T-helper 2 cell (primary cell): Measurements from ENCODE around the gene PRLR.
A peak's percentile ranks its signal among the peaks of the same experiment; 100 is the strongest.
"Not testable (repeated sequence)": the region's sequence is repeated elsewhere in the genome, so short reads cannot be mapped to it uniquely, and the experiment has no call there.

ENCODE experiments used
- DNase-seq, 5 experiments: peaks; one replicate each; pipeline versions ENCODE4 v3.0.0 to v3.0.0-alpha.2; 2012 to 2022
- total RNA-seq, 2 donors: gene quantifications; one replicate each; lab custom pipeline; 2026; lab: John Stamatoyannopoulos, UW

PRLR gene
- total RNA-seq: 0 to 0.07 reads per million in 2 donors

- DNase-seq: peak in 1 of 5 experiments; percentile 9
Observed at GRCh38 chr5:35230038-35230611, at the start of gene PRLR. Gene PRLR, minus strand, starts transcription at chr5:35230487. Its CDS starts 140,867 bp downstream, at chr5:35089620.

- no peak for DNase-seq
Observed at GRCh38 chr5:35274839-35275509, 44.7 kb upstream of the PRLR start.

GRCh38 chr5:35269006-35269405 lies 38.7 kb upstream of the PRLR start:
- no peak for DNase-seq

GRCh38 chr5:35266276-35266675 lies 36.0 kb upstream of the PRLR start:
- no peak for DNase-seq

GRCh38 chr5:35264509-35264908 lies 34.2 kb upstream of the PRLR start:
- DNase-seq: no peak

GRCh38 chr5:35263266-35263877 lies 33.1 kb upstream of the PRLR start:
- DNase-seq: no peak

GRCh38 chr5:35253582-35253981 lies 23.3 kb upstream of the PRLR start:
- DNase-seq: no peak

GRCh38 chr5:35252963-35253362 lies 22.7 kb upstream of the PRLR start:
- DNase-seq: no peak

GRCh38 chr5:35248843-35249780 lies 18.8 kb upstream of the PRLR start:
- peak in 1 of 5 experiments; percentile 14 for DNase-seq

- peak in 1 of 5 experiments; percentile 65 for DNase-seq
Observed at GRCh38 chr5:35247648-35248034, 17.4 kb upstream of the PRLR start.

GRCh38 chr5:35246900-35247647 lies 16.8 kb upstream of the PRLR start:
- DNase-seq: no peak

GRCh38 chr5:35246411-35246810 lies 16.1 kb upstream of the PRLR start:
- peak in 1 of 5 experiments; percentile 13 for DNase-seq

- not testable (repeated sequence) for DNase-seq
Observed at GRCh38 chr5:35245371-35245770, 15.1 kb upstream of the PRLR start.

- DNase-seq: no peak
Observed at GRCh38 chr5:35244171-35244570, 13.9 kb upstream of the PRLR start.

- no peak for DNase-seq
Observed at GRCh38 chr5:35242702-35243258, 12.5 kb upstream of the PRLR start.

- no peak for DNase-seq
Observed at GRCh38 chr5:35240892-35241291, 10.6 kb upstream of the PRLR start.

GRCh38 chr5:35239911-35240610 lies 9.8 kb upstream of the PRLR start:
- no peak for DNase-seq

GRCh38 chr5:35239476-35239875 lies 9.2 kb upstream of the PRLR start:
- DNase-seq: no peak

- DNase-seq: no peak
Observed at GRCh38 chr5:35237580-35238376, 7.5 kb upstream of the PRLR start.

- no peak for DNase-seq
Observed at GRCh38 chr5:35236770-35237169, 6.5 kb upstream of the PRLR start.
